HL-60 (cell line): Measurements from ENCODE around the gene C1orf141.
"Not testable (repeated sequence)": the region's sequence is repeated elsewhere in the genome, so short reads cannot be mapped to it uniquely, and the experiment has no call there.

Experiments used
- DNase-seq, 2 experiments: peaks; one replicate each; pipeline ENCODE4 v3.0.0-alpha.2; 2010 to 2020; ENCODE audit warnings: low read depth in 1 of 2, low spot score in 1 of 2
- H3K27ac ChIP-seq: fragments of 250-450 bp; sonication (Bioruptor Pico); replicated peaks from 2 replicates; pipeline ENCODE4 v1.5.1; 2020; ENCODE audit warnings: mild to moderate bottlenecking, moderate library complexity
- H3K27me3 ChIP-seq: fragments of 250-450 bp; sonication (Bioruptor Pico); 2 replicates; pipeline ENCODE4 v1.5.1; 2021; ENCODE audit warnings: mild to moderate bottlenecking, moderate library complexity; ENCODE audit not compliant: insufficient read depth, poor library complexity, severe bottlenecking
- H3K4me3 ChIP-seq: replicated peaks from 2 replicates; pipeline ENCODE4 v1.5.1; 2011; ENCODE audit warnings: mild to moderate bottlenecking, control low read depth, low read length; ENCODE audit not compliant: insufficient read depth
- CTCF ChIP-seq: IDR thresholded peaks from one replicate; pipeline ENCODE4 v1.5.1; 2011; ENCODE audit warnings: low read length, control low read depth, inconsistent platforms; ENCODE audit not compliant: insufficient read depth
- GABPA ChIP-seq: IDR thresholded peaks from 2 replicates; pipeline ENCODE4 v1.6.1; 2012; ENCODE audit warnings: low read depth
- POLR2AphosphoS5 ChIP-seq: IDR thresholded peaks from 2 replicates; pipeline ENCODE4 v1.6.1; 2012; ENCODE audit warnings: low read depth
- REST ChIP-seq: IDR thresholded peaks from 2 replicates; pipeline ENCODE4 v1.6.1; 2012; ENCODE audit warnings: low read depth; ENCODE audit not compliant: insufficient replicate concordance
- SPI1 ChIP-seq: IDR thresholded peaks from 2 replicates; pipeline ENCODE4 v1.6.1; 2012; ENCODE audit warnings: low read depth, mild to moderate bottlenecking, borderline replicate concordance

Gene C1orf141

GRCh38 chr1:67077593-67077992 lies 57.2 kb downstream of the C1orf141 start:
- no peak for DNase-seq
- no peak overlapping the region for H3K27ac ChIP-seq
- H3K27me3 ChIP-seq, result no peaks in the 10 kb centered on the region
- TF ChIP-seq GABPA, result no peak
- TF ChIP-seq REST, result no peak
- TF ChIP-seq POLR2AphosphoS5, result no peak
- TF ChIP-seq SPI1, result no peak
- no peak for TF ChIP-seq CTCF
- no peak overlapping the region for H3K4me3 ChIP-seq

- H3K27ac ChIP-seq, result no peak overlapping the region
- no peaks in the 10 kb centered on the region for H3K27me3 ChIP-seq
- no peak for TF ChIP-seq CTCF
- DNase-seq, result no peak
- H3K4me3 ChIP-seq, result no peak overlapping the region
These were observed 62.0 kb downstream of the C1orf141 start for GRCh38 chr1:67072749-67073148.

- H3K4me3 ChIP-seq, H3K27me3 ChIP-seq, DNase-seq, H3K27ac ChIP-seq: not testable (repeated sequence)
These were observed 67.1 kb downstream of the C1orf141 start for GRCh38 chr1:67067655-67068054.

- no peak overlapping the region for H3K4me3 ChIP-seq
- DNase-seq, result no peak
- no peak overlapping the region for H3K27ac ChIP-seq
- no peak for TF ChIP-seq CTCF
- TF ChIP-seq SPI1, result no peak
- no peak for TF ChIP-seq POLR2AphosphoS5
- TF ChIP-seq GABPA, result no peak
- no peak for TF ChIP-seq REST
- no peaks in the 10 kb centered on the region for H3K27me3 ChIP-seq
These were observed 72.4 kb downstream of the C1orf141 start for GRCh38 chr1:67062412-67062811.
